HG03025 (cell line): ENCODE data around the gene DYRK1A.
"Not testable (repeated sequence)": the region's sequence is repeated elsewhere in the genome, so short reads cannot be mapped to it uniquely, and the experiment has no call there.

ENCODE experiments used
- ATAC-seq: cut with Tn5 transposase; IDR thresholded peaks from one replicate; pipeline ENCODE4 v1.9.1; 2021; ENCODE audit warnings: mild to moderate bottlenecking, moderate library complexity; ENCODE audit not compliant: unreplicated experiment, low FRiP score

Gene DYRK1A

DNA sequence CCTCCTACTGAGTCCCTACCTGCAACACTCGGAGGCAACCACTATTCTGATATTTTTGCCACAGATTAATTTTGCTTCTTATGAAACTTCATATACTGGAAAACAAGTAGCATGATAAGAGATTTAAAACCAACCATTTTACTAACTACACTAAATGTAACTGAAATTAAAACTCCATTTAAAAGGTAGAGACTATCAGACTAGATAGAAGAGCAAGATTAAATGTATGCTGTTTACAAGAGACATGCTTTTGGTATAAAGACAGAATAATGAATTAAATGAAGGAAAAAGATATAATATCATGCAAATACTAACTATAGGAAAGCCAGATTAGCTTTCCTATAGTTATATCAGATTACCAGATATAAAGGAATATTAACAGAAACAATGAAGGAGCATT lies 175.9 kb downstream of the DYRK1A start:
- no peak for ATAC-seq

DNA sequence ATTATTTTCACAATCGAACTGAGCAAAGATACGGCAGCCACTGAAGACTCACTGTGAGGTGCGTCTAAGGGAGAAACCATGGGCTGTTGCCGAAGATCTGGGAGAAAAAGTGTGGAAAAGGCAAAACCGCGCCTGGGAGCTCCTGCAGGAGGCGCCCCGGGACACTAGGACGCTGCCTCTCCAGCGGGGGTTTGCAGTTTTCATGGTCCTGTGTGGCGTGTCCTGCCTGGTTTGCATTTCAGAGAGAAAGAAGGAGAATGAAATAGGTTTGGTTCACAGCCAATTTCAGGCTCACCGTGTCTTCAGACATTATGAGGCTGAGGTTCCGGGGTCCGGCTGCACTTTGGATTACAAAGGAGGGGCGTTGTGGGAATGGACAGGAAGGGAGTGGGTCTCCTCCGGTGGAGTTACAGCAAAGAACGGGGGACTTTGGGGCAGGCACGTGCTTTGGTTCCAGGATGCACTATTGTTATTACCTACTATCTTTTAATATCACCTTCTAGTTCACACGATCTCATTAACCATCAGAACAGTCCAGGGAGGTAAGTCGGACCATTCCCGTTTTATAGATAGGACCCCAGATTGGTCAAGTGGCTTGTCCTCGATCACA lies 179.8 kb downstream of the DYRK1A start:
- ATAC-seq: no peak

DNA sequence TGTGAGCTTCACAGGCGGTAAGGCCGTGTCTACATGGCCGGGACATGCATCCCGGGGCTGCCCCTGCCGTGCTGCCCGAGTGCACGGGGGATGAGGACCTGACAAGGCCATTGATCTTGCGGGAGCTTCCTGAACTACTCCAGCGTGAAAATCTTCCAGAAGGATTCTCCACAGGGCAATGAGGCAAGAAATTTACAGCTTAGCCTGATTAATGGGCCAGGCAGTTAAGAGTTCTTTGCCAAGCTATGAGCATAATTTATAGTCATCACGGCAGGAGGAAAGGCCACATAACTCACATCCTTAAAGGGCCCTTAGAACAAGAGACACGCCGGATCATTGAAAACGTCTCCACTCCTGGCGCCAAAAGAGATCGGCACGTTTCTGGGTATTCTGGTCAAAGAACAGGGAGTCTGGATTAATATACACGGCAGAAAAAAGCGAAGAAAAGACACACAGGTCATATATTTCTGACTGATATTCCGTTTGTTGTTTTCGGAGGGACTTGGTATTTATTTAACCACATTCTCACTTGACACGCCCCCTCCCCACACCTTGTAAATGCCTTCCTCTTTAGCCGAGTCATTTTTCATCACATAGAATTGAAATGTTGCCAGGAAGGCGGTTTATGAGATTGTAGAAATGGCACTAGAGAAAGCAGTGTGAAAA lies 180.5 kb downstream of the DYRK1A start:
- no peak for ATAC-seq

DNA sequence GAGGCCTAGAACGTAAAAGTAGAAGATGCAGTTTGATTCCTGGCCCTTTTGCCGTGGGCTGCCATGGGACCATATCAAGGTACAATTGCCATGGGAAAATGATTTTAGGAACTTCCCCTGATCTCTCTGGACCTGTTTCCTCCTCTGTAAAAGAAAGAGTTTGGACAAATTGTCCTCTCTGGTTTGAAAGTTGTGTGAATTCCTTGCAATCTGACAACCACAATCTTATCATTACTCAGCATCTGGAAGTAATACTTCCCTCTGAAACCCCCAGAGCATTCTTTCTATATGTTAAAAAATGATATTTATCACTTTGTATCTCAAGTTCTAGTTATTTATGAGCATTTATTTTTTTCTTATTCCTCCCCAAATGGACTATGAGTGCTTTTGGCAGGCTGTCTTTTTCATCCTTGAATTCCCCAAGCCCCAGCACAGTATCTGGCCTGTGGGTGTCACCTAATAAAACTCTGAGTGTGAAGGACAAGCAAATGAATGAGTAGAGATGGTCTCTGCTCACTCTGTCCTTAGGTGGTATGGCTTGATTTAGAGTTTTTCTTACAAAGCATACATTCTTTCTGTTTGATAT lies 181.1 kb downstream of the DYRK1A start:
- ATAC-seq: no peak

DNA sequence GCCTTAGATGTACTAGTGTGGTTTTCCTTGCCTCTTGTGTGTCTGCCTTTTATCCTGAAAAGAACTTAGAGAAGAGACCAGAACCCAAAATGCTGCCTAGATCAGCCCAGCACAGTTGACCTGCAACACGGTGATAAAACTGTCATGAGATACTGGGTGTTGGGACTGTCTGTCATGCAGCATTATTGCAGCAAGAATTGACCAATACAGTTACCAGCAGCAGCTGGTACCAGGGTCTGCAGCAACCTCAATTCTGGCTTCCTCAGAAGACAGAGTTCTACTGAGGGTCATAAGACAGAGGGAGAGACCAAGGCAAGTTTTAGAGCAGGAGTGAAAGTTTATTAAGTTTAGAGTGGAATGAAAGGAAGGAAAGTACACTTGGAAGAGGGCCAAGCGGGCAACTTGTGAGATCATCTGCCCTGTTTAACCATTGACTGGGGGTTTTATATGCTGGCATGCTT lies 182.0 kb downstream of the DYRK1A start:
- ATAC-seq: no peak

DNA sequence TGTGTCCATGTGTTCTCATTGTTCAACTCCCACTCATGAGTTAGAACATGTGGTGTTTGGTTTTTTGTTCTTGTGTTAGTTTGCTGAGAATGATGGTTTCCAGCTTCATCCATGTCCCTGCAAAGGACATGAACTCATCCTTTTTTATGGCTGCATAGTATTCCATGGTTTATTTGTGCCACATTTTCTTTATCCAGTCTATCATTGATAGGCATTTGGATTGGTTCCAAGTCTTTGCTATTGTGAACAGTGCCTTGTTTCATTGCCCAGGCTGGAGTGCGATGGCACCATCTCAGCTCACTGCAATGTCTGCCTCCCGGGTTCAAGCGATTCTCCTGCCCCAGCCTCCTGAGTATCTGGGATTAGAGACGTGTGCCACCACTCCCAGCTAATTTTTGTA lies 183.2 kb downstream of the DYRK1A start:
- not testable (repeated sequence) for ATAC-seq

DNA sequence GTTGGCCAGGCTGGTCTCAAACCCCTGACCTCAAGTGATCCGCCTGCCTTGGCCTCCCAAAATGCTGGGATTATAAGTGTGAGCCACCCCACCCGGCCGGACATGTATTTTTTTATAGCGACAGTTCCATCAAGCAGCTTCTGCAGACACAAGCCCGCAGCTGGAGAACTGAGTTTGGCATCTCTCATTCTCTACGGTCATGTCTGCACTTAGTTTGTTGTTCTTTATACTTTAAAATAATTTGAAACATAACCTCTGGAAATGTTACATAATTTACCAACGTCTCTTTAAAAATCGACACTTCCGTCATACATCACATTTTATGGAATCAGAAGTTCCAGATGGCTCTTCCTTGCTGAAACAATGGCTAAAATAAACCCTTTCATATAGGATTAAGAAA lies 183.6 kb downstream of the DYRK1A start:
- no peak for ATAC-seq

DNA sequence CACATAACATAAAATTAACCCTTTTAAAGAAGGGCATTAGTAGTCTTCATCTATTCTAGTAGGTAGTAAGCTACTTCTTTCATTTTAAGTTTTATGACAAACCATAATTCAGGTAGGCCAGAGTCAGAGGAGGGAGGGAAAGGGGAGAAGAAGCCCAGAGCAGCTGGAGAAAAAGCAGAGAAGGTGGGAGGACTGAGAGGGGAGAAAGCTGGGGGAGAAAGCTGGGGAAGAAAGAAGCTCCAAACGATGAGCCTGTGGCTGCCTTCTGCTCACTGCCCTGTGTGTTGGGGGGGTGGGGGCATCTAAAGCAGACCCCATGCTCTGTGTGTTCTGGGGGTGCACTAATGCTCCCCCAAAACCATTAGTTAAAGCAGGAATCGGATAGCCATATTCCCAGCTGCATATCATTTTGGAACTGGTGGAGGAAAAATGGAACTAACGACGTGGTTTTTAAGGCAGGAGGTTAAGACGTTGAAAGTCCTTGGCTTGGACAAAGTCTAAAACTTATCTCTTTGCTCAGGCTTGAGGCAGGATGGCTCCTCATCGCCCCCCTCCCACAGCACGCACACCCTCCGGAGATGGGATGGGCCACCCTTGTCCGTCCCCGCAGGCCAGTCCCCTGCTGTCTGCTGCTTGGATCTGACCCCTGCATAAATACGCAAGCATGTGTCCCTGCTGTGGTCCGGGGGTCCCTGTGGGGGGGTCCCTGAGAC lies 184.2 kb downstream of the DYRK1A start:
- ATAC-seq: no peak

DNA sequence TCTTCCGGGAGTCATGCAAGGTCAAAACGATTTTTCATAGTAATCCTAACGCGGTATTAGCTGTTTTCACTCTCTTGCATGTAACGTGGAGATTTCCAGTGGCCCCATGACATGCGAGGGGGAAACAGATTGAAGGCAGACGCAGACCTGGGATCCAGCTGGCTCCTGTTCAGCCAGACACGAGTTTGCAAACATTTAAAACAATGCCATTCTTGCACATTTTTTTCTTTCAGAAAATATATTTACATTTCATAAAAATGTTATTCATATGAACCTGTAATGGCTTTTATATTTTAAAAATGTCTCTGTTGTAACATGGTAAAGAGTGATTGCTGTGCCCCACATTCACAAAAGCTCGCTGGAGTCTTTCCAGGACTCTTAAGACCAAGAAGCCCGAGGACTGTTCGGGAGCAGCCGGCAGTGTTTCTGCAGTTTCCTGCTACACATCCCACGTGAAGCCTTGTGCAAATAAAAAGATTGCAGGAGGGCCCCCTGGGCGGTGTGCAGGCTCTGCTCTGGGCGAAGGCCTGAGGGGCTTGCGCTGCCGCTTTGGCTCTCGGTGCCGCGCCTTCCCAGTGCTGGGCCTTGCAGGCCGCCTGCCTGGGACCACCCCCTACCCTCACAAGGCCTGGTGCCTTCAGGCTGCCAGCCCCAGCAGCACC lies 184.9 kb downstream of the DYRK1A start:
- ATAC-seq: no peak

DNA sequence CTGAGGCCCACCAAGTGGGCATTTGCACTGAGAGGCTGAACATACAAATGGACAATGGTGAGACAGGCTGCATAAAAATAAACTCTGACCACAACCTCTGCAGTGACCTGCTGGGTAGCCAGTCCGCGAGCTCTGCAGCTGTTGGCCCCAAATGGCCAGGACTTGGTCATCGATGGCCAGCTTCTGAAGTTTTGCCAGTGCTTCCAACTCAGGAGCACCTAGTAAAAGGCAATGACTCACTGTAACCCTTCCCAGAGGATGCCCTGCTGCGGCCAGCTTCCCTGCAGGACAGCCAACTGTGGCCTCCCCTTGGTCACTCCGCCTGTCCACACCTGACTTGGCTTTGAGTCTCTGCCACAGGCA lies 185.4 kb downstream of the DYRK1A start:
- ATAC-seq: no peak

DNA sequence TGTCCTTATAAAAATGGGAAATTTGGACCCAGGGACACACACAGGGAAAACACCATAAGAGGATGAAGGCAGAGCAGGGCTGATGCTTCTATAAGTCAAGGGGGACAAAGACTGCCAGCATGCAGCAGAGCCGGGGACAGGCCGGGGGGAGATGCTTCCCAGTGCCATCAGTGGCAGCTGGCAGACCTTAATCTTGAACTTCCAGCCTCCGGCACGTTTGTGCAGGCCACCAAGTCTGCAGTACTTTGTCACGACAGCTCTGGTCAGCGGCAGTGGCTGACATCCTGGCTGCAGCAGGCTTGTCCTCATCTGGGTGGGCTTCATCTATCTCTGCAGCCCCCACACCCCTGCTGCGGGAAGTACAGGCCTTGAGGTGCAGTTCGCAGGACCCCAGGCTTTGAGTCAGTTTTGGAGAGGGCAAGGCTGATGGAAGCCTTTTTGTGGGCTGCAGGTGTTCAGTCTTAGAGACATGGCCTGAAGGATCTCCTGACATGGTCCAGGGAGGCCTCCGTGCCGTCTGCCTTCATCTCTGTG lies 186.0 kb downstream of the DYRK1A start:
- ATAC-seq: no peak

DNA sequence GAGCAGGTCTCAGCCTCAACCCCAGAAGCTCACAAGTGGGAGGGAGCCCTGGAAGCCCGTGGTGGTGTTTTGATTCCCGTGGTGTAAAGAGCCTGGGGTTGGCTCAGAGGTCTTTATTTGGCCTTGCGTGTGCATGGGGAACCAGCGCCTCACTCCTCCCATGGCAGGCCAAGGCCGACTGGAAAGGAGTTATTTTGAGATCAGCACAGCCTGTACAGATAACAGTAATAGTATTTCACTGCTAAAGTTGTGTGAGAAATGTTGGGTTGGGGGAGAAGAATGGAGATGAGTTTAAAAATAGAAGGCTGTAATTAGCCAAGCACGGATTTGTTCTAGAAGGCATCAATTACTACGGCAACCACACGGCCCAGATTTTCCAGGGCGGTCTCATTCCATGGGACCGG lies 186.5 kb downstream of the DYRK1A start:
- ATAC-seq: no peak

DNA sequence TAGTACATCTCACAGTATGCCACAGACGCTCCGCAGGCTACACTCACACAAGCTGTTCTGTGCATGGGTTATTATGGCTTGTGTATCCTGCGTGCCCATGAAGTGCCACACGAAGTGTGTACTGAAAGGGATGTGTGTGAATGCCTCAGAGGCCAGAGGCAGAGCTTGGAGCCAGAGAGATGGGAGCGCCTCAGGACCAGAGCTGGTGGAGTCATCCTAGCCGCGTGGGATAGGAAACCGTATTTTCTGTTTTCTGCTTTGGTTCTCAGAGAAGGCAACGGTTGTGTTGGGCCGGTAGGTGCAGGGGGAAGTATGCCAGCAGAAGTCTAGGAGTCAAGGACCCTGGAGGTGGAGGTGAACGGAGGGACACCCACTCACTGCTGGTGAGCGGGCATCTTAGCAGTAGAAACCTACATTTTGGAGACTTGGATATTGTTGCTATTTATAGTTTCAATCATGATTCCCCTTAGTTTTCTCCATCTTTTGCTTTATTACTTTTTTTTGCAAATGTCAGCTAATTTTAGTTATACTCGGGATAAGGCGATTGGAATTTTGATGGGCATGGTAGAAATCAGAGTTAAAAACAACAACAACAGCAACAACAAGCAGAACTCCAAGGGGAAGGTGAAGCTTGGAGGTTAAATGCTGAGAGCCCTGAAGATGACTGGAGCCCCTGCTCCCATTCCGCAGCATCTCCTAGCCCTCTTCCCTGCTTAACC lies 188.2 kb downstream of the DYRK1A start:
- ATAC-seq: no peak

DNA sequence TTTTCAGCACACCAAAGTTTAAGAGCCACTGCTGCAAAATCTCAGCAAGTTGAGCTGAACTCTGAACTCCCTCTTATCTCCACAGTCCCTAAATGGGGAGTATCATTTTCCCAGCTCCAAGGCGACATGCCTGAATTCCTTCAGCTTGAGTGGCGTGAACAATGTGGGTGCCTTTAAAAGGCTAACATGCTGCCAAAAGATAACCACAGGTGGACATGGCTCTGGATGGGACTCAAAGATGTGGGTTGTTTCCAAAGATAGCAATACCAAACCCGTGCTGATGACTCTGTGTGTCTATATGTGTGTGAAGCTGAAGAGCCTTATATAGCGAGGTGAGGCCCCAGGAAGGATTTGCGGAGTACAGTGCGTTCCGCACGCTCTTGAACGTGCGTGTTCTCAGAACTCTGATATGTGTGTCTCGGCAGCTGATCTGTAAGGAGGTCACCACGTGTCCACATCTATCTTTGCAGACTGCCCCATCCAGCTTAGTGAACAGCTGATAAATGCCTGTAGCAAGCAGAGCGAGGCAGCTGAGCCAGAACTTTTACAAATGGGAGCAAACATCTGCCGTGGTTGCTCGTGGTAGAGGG lies 189.2 kb downstream of the DYRK1A start:
- ATAC-seq: no peak

DNA sequence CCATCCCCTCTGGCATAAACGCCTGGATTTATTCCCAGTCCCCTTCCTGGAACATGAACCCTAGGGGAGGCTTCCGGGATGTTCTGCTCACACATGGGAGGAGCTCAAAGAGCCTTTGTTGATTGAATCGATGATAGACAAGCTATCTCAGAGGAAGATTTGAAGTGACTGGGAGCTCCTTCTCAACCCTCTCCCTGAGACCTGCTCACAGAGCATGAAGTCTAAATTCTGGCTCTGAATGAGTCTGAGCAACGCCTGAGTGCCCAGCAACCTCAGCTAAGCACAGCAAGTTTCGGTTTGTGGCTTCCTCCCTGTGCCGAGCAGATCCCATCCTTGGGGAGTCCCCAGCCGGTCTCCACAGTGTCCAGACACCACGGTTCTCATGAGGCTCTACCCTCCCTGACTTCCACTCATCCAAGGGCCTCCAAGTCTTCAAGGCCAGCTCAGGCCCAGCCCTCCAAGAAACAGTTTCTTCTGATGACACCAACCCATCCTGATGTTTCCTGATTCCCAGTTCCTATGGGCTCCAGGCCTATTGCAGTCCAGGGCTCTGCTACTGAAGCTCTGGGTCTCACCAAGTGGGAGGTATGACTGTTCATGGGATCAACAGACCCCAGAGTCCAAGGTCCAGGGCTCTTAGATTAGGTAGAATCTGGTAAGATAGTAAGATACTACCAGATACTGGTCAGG lies 190.8 kb downstream of the DYRK1A start:
- ATAC-seq: peak; percentile 76

DNA sequence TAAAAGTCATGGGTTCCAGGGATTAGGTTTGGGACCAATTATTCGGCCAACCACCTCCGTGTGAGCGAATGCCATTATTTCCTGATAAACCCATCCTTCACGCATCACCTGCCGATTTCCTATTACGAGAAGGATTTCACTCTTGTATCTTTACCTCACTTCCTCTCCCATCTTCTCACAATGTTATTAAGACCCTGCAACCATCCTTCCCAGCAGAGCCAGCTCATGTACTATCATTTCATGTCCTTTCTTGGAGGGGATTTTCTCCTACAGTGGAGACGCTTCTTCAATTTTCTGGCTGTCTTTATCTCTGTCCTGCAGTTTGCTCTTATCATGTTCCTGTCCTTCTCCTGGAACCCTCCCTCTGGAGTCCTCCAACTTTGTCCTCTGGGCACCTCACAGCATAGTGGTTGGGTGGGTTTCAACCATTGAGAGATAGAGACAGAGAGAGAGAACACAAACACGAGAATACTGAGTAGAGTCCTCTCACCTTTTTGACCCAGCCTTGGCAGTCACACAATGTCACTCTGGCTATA lies 192.2 kb downstream of the DYRK1A start:
- no peak for ATAC-seq

DNA sequence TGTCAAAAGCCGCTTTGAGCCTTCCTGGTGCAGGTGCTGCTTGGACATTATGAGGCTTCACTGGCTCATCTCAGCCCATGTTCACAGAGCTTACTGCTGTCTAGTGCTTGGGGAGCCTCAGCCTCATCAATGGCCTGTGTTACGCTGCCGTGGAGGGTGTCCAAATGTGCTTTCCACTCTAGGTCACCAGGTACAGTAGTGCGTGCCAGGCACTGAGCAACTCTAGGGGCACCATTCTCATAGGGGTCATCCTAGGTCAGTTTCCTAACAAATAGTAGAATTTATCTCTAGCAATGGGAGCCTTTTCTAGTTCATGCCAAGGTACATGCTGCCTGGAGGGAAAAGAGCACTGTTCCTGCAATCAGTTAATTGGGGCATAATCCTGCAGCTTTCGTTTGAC lies 193.8 kb downstream of the DYRK1A start:
- no peak for ATAC-seq

DNA sequence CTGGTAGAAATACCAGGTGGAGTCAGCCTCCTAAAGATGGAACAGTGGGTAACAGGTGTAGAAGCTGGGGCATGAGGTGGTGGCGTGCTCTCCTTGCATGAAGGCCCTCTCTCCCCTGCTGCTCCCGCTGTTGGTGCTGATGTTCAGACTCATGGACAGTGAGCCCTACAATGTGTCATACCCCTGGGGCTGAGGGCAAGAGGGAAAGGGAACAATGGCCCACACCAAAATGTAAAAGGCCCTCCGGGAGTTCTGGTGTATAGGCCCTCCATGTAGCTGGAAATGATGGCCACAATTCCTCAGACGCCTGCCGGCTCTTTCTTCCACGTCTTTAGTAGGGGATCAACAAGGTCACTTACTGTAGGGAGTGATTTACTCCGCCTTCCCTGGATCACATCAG lies 194.9 kb downstream of the DYRK1A start:
- no peak for ATAC-seq
